Stimulated activated CD4-positive, alpha-beta T cell treated with anti-CD3 and anti-CD28 coated beads, Interleukin-4, amount 100 ng/mL, for 48 hours (primary cell): ENCODE measurements around the gene IRF4.

Experiments
- DNase-seq, 2 donors: peaks; one replicate each; pipeline ENCODE4 v3.0.0-alpha.2; 2020; ENCODE audit warnings: low read depth in 2 of 2

Gene IRF4

DNA sequence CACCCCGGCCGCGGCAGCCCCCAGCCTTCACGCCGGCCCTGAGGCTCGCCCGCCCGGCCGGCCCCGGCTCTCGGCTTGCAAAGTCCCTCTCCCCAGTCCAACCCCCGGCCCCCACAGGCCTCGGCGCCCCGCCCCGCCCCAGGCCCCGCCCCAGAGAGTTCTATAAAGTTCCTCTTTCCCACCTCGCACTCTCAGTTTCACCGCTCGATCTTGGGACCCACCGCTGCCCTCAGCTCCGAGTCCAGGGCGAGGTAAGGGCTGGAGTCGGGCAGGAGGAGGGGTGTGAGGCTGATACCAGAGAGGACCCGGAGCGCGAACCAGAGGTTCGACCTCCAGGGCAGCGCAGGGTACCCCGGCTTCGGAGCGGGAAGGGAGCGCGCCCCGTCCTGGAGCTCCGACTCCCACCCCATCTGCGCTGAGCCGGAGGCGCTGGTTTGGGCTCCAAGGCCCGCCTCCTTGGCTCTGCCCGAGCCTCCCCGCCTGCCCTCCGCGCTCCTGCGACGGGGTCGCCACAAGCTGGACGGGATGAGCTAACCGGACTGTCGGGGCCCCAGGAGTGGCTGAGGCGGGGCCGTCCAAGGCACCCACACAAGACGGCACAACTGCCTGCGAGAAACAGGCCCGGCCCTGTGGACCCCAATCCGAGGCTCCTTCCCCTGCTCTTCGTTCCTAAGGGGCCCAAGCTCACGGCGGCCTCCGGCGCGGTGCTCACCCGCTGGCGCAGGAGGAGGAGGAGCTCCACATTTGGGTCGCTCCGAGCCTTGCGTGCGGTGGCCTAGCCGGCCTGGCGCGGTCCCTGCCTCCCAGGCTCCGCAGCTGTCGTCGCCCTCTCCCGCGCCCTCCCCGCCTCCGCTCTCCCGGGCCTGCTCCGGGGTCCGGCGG, at the start of gene IRF4:
IRF4 (plus strand) TSS at position 194 of the 882 bp plus-strand sequence. CDS start 1,401 bp downstream, outside the sequence.
- DNase-seq: peak; percentile 67 to 73

DNA sequence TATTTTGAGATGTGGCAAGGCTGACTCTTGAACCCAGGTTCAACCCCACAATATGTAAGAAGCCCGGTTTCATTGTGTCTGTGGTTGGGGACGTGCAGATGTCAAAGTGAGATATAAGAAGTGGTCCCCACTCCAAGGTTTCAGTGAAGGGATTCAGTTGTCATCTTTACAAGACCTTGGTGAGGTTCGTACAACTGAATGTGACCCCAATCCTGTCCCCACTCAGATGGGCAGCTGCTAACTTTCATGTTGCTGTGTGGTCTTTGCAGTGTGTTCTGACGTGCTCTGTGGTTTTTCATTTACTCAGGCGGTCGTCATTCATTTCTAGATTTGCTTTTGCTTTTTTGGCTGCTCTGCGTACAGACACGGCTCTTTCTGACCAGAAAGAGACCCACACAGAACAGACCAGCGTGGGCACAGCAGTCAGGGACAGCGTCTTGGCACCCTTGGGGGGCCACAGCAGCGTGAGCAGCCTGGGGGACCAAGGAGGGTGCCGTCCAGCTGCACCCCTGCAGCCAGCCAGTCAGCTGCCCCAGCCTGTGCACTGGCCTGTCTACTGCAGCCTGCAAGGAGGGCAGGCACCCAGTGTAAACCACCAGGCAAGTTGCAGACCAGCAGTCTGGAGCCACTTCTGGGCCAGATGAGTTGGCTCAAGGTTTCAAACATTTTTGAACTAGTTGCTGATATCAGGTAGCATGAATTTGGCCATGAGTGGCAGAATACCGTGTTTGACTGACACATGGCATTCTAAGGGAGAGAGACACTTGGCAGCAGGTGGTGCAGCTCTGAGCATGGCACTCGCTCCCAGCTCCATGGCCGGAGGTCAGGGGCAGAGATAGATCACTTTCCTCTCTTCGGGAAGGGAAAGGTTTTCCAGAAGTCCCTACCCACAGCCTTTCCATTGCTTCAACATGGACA, 49.4 kb upstream of the IRF4 start:
- DNase-seq: no peak

DNA sequence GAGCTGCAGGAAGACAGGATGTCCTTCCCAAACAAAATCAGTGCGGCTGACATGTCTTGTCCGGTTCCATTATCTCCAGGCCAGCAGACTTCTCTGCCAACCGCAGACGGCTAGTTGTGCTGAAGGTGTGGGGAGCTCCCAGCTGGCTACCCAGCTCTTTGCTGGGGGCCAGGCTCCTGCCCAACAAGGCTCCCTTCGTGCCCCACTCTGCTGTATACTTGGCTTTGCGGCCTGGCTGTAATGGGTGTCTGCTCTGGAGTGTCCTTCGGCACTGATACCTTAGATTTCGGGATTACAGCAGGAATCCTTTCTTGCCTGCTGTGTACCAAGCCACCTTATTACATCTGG, 48.7 kb upstream of the IRF4 start:
- no peak for DNase-seq

- no peak for DNase-seq
Observed at GRCh38 chr6:343226-343935, 48.2 kb upstream of the IRF4 start.

DNA sequence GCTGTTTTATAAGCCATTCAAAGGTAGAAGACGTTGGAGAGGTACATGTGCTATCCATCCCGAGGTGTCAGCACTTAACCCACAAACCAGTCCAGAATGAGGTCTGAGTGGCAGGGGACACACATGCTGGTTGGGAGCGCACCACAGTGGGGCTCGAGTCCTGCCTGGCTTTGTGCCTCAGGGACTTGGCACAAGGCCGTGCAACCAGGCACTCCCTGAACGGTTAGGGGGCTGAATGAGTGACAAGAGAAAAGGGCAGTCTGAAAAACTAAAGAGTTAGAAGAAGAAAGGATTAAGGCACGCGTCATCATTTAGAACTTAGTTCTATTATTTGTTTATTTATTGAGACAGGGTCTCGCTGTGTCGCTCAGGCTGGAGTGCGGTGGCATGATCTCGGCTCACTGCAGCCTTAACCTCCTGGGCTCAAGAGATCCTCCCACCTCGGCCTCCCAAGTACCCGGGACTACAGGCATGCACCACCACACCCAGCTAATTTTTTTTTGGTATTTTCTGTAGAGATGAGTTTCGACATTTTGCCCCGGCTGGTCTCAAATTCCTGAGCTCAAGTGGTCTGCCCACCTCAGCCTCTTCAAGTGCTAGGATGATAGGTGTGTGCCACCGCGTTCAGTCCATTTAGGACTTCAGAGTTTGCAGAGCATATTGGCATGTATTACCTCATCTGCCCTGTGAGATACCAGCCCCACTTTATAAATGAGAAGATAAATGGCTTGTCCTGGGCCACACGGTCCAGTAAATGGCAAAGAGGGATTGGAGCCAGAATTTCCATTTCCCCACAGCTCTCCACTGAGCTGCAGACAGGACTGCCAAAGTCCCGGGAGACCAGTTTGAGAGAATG, 47.4 kb upstream of the IRF4 start:
- DNase-seq: no peak

DNA sequence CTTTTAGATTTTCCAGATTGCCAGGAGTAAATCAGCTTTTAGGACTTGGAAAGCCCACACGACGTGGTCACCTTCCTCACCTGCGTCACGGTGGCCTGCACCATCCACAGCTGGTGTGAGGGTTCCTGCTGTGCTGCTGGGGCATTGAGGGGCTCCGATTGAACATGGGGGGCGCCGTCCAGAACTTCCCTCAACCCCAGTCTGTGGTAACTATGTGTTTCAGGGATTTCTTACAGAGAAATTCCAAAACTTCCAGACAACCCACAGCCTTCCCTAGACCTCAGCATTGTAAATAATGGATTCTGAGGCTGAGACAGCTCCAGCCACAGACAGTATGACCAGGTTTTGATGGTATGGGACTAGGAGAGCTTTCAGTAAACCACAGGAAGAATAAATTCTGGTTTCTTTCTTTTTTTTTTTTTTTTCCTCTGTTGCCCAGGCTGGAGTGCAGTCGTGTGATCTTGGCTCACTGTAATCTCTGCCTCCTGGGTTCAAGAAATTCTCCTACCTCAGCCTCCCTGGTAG, 46.7 kb upstream of the IRF4 start:
- no peak for DNase-seq

DNA sequence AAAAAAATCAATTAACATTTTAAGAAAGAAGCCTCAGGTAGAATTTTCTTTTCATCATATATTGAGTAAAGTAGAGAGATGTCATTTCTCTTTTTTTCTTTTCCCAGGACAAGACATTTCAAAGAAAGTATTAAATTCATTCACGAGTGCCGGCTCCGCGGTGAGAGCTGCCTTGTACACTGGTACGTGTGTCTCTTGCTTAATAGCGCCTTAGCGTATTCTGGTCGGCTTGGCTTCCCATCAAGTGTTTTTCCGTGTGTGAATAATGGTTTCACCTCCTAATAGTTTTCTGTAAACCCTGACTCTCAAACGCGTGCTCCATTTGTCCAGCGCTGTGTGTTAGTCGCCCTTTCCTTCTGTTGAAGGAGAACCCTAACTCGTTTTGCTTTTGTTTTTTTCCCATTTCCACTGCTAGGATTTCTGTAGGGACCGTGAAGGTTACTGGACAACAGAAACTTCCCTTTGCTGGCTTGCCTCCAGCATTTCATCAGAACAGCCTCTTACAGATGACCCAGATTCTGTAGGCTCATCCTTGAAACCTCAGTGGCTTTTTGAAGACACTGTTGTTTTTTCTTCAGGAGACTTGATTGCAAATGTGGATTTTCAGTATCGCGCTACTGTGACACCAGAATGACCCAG, 45.7 kb upstream of the IRF4 start:
- no peak for DNase-seq

DNA sequence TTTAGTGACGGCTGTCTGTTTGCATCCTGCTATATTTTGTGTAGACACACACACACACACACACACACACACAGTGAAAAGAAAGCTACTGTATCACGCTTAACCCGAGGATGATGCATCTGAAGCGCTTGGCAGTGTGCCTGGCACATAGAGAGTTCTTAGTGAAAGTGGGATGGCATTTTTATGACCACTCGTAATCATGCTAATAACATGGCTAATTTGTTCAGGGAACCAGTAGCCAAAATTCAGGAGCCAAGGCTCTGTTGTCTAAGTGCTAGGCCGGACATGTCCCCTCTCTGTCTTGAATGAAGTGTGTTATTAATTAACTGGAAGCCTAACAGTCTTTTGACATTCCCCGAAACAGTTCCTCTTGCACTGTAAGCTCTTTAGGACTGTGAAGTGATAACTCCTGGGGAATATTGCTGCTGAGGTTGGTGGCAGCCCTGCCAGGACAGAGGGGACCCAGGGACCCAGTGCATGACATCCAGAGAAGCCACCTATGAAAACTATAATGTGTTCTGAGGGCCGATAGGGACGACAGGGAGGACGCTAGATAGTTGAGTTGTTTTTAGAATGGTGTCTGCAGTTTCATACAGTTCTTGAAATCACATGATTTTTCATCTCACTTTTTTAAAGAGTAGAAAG, 45.0 kb upstream of the IRF4 start:
- DNase-seq: no peak

DNA sequence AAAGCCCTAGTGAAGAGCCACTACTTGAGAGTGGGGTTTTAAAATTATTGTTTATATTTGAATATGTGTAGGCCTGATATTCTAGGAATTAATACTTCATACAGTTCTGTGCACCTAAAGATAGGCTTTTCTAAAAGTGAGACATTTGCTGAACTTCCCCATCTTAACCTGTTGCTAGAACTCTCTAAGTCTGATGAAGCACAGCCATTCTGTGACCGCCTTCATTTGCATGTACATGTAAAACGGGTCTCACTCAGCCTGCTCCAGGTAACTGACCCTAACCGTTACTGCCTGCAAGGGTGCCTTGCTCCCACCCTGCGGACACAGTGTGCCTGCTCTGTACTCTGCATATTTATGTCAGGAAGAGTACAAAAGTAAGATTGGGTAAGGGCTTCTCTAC, 44.3 kb upstream of the IRF4 start:
- no peak for DNase-seq

- DNase-seq: no peak
Observed at GRCh38 chr6:347951-348859, 43.3 kb upstream of the IRF4 start.

DNA sequence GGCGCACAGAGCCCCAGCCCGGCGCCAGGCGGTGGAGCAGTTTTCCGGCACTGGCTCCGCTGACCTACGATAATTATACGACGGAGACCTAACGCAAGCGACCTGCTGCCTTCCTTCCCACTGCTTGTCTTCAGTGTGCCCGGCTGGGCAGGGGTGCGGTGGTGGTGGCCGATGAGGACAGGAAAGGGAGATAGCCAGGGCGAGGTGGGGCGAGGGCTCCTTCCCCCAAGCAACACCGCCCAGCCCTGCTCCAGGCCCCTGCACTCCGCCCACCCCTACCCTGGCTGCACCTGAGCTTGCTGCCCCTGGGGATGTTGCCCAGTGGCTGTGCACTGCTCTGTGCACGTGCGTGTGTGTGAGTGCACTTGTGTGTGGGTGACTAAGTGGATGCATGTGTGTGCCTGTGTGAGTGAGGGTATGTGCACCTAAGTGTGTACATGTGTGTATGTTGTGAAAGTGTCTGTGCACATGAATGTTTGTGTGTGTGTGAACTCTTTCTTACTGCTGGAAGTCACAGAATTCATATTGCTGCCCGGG, 42.6 kb upstream of the IRF4 start:
- no peak for DNase-seq

- DNase-seq: no peak
Observed at GRCh38 chr6:349491-349921, 42.0 kb upstream of the IRF4 start.

DNA sequence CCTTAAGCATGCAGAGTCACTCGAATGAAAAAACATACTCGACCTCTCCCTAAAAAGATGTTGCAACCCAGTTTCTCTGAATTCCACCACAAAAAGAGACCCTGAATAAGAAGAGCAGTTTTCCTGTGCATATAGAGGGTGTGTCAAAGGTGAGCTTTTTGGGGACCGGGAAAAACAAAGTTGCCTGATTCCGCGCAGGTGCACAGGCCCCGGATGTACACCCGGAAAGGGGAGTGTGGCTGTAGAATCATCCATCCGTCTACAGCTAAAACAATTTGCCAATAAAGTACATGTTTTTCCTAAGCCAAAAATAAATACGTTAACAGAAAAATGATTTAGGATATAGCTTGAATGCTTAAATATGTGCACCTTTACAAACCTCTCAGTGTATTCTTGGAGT, 41.2 kb upstream of the IRF4 start:
- no peak for DNase-seq

- no peak for DNase-seq
Observed at GRCh38 chr6:351011-351866, 40.3 kb upstream of the IRF4 start.

DNA sequence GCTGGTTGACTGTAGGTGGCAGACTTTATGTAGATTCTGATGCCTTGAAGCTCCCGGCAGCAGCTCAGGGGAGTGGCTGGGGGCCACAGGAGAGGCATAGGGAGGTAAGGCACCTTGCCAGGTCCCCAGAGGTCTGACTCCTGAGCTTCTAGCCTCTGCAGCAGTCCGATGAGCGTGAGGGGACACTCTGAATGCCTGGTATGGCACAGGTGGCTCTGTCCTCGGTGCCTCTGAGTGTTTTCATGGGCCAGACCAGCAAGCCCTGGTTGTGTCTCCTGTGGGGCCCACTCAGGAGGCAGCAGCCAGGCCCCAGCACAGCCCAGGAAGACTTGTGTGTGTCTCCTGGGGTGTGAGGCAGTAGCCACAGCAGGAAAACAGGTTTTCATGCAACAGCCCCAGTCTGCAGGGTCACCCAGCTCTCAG, 39.7 kb upstream of the IRF4 start:
- DNase-seq: no peak

- DNase-seq: no peak
Observed at GRCh38 chr6:352474-352873, 39.1 kb upstream of the IRF4 start.

GRCh38 chr6:352896-353470, 38.6 kb upstream of the IRF4 start:
- DNase-seq: no peak
